BJ (cell line): ENCODE measurements around the gene KMT2B. TPM values are rescaled to one million over a fixed set of nuclear protein-coding genes. Genes with fewer than 3 reads are reported as not detected.
A peak's percentile ranks its signal among the peaks of the same experiment; 100 is the strongest.

Source experiments
- CTCF ChIA-PET: fragments of 350-600 bp; formaldehyde crosslinking; extraction: SDS; loops from one replicate; lab custom pipeline; 2021; ENCODE audit warnings: antibody characterized with exemption, inconsistent platforms; lab: Yijun Ruan, JAX
- POLR2A ChIA-PET: fragments of 300-600 bp; sonication (Branson Sonifier 250); formaldehyde crosslinking; extraction: SDS; loops from one replicate; lab custom pipeline; 2021; ENCODE audit warnings: antibody characterized with exemption; lab: Charles Lee
- DNase-seq: peaks from one replicate; pipeline ENCODE4 v3.0.0-alpha.2; 2011; ENCODE audit warnings: low read depth
- H3K27me3 ChIP-seq: 2 replicates; pipeline ENCODE4 v1.6.0; 2011; ENCODE audit warnings: low read length; ENCODE audit not compliant: control insufficient read depth, insufficient read depth
- H3K36me3 ChIP-seq: 2 replicates; pipeline ENCODE4 v1.5.1; 2011; ENCODE audit warnings: low read length; ENCODE audit not compliant: control insufficient read depth, insufficient read depth
- H3K4me3 ChIP-seq: 2 replicates; pipeline ENCODE4 v1.5.1; 2011; ENCODE audit warnings: low read depth, mild to moderate bottlenecking, control low read depth, low read length
- CTCF ChIP-seq: IDR thresholded peaks from 2 replicates; pipeline ENCODE4 v1.5.1; 2011; ENCODE audit warnings: low read depth, mild to moderate bottlenecking, control low read depth, inconsistent platforms, low read length, moderate library complexity; ENCODE audit not compliant: insufficient read depth
- polyA plus RNA-seq: library from polyadenylated mRNA; depleted of rRNA; stranded (reverse); fragments of >200 nt; gene quantifications from 2 replicates; pipeline ENCODE4 v1.2.3, GENCODE V29; 2011

KMT2B gene
- polyA plus RNA-seq, 1 experiment, result 13.3 TPM

DNA sequence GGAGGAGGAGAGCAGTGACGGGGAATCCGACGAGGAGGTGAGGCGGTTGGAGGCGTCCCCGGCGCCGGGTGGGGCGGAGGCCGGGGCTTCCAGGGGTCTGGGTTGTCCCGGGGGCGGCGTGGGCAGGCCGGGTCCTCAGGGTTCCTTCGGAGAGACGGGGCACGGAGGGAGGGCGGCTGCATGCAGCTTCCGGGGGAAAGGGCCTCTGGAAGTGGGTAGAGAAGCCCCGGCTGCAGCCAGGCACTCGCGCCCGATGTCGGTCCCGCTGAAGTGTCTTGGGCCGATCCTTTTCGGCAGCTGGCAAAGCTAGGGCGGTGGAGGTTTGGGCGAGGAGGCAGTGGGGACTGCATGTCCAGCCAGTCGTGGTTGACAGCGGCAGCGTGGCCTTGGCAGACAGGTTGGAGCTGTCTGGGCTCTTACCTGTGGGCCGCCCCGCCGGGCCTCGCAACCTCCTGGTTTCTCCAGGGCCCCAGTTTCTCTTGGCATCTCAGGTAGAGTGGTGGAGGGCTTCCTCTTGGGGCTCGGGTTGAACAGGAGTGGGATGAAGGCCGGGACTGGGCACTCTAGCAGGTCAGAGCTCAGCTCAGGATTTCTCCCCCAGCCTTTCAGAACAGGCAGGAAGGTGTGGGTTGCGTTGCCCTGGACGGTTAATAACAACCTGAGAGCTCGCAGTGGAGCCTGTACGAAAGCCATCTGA is 690 bp downstream of the KMT2B start:
- no peak for DNase-seq
- H3K4me3 ChIP-seq, result peak overlapping the region; percentile 83
- peaks cover 17% of the 10 kb centered on the region for H3K36me3 ChIP-seq
- ChIA-PET POLR2A (interaction anchor here (1.0 kb wide), 1 partner anchor 22 kb away, joined by 3 read pairs; no protein-coding TSS in a partner anchor), CTCF (interaction anchor here (0.9 kb wide), 1 partner anchor 26 kb away, joined by 4 read pairs; the partner anchor contains the start of gene U2AF1L4)
- no peak for TF ChIP-seq CTCF
- H3K27me3 ChIP-seq, result no peaks in the 10 kb centered on the region

GRCh38 chr19:35719402-35720162 is 1.8 kb downstream of the KMT2B start:
- Histone ChIP-seq H3K36me3 (peaks cover 24% of the 10 kb centered on the region), H3K27me3 (no peaks in the 10 kb centered on the region), H3K4me3 (peak overlapping the region; percentile 83; the same call in 1 of the 2 replicates)
- no peak for DNase-seq
- ChIA-PET CTCF (no interaction called here), POLR2A (interaction anchor here (0.6 to 1.0 kb wide), 2 partner anchors 21 to 193 kb away, joined by 3 read pairs; no protein-coding TSS in a partner anchor)
- no peak for TF ChIP-seq CTCF

DNA sequence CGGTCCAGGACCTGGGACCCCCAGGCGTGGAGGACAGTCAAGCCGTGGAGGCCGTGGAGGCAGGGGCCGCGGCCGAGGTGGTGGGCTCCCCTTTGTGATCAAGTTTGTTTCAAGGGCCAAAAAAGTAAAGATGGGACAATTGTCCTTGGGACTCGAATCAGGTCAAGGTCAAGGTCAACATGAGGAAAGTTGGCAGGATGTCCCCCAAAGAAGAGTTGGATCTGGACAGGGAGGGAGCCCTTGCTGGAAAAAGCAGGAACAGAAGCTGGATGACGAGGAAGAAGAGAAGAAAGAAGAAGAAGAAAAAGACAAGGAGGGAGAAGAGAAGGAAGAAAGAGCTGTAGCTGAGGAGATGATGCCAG is 2.3 kb downstream of the KMT2B start:
- ChIA-PET POLR2A (interaction anchor here (0.6 kb wide), 1 partner anchor 192 kb away, joined by 3 read pairs; no protein-coding TSS in a partner anchor), CTCF (no interaction called here)
- no peak for DNase-seq
- no peak overlapping the region for H3K4me3 ChIP-seq
- peaks cover 29% of the 10 kb centered on the region for H3K36me3 ChIP-seq
- no peak for TF ChIP-seq CTCF
- no peaks in the 10 kb centered on the region for H3K27me3 ChIP-seq

- DNase-seq, result no peak
- POLR2A ChIA-PET, result no interaction called here
- Histone ChIP-seq H3K4me3 (no peak overlapping the region), H3K36me3 (peaks cover 34% of the 10 kb centered on the region), H3K27me3 (no peaks in the 10 kb centered on the region)
- CTCF ChIA-PET, result no interaction called here
- TF ChIP-seq CTCF, result no peak
Observed at GRCh38 chr19:35720648-35721047, 2.8 kb downstream of the KMT2B start.

- ChIA-PET CTCF (no interaction called here), POLR2A (no interaction called here)
- DNase-seq, result no peak
- no peak for TF ChIP-seq CTCF
- Histone ChIP-seq H3K36me3 (peaks cover 39% of the 10 kb centered on the region), H3K4me3 (no peak overlapping the region), H3K27me3 (no peaks in the 10 kb centered on the region)
Observed at GRCh38 chr19:35721374-35721773, 3.6 kb downstream of the KMT2B start.
